Measurements from ENCODE around the gene NPSR1.

NPSR1 gene

GRCh38 chr7:34720289-34720688 lies 62.3 kb downstream of the NPSR1 start:
- DNase-seq, result no peak

GRCh38 chr7:34723338-34723737 lies 65.3 kb downstream of the NPSR1 start:
- no peak for DNase-seq

GRCh38 chr7:34723866-34724490 lies 66.0 kb downstream of the NPSR1 start:
- no peak for DNase-seq

- DNase-seq, result no peak
These were observed 68.2 kb downstream of the NPSR1 start for GRCh38 chr7:34726221-34726620.

- DNase-seq, result no peak
These were observed 69.5 kb downstream of the NPSR1 start for GRCh38 chr7:34727464-34727995.

GRCh38 chr7:34728156-34728555 lies 70.1 kb downstream of the NPSR1 start:
- DNase-seq, result no peak

GRCh38 chr7:34734771-34735170 lies 76.8 kb downstream of the NPSR1 start:
- no peak for DNase-seq

GRCh38 chr7:34735526-34735925 lies 77.5 kb downstream of the NPSR1 start:
- no peak for DNase-seq

GRCh38 chr7:34739651-34740300 lies 81.8 kb downstream of the NPSR1 start:
- DNase-seq, result no peak

- DNase-seq, result no peak
These were observed 82.8 kb downstream of the NPSR1 start for GRCh38 chr7:34740840-34741239.

- DNase-seq, result no peak
These were observed 89.3 kb downstream of the NPSR1 start for GRCh38 chr7:34747176-34747781.

- peak in 4 of 56 donors; percentile 2 to 47 (median 14) for DNase-seq
These were observed 90.1 kb downstream of the NPSR1 start for GRCh38 chr7:34747867-34748727.

GRCh38 chr7:34748728-34749089 lies 90.7 kb downstream of the NPSR1 start:
- no peak for DNase-seq

- DNase-seq, result no peak
These were observed 91.4 kb downstream of the NPSR1 start for GRCh38 chr7:34749446-34749845.

GRCh38 chr7:34750209-34750608 lies 92.2 kb downstream of the NPSR1 start:
- no peak for DNase-seq

- DNase-seq, result no peak
These were observed 92.6 kb downstream of the NPSR1 start for GRCh38 chr7:34750636-34751035.

- DNase-seq, result no peak
These were observed 94.0 kb downstream of the NPSR1 start for GRCh38 chr7:34751725-34752643.

- no peak for DNase-seq
These were observed 94.9 kb downstream of the NPSR1 start for GRCh38 chr7:34752929-34753328.

- no peak for DNase-seq
These were observed 97.0 kb downstream of the NPSR1 start for GRCh38 chr7:34755008-34755407.

GRCh38 chr7:34756025-34756437 lies 98.0 kb downstream of the NPSR1 start:
- DNase-seq, result no peak

- no peak for DNase-seq
These were observed 98.7 kb downstream of the NPSR1 start for GRCh38 chr7:34756691-34757090.
